ENCODE measurements around the gene DAAM1. TPM values are rescaled to one million over a fixed set of nuclear protein-coding genes. Genes with fewer than 3 reads are reported as not detected.

The DAAM1 gene
- polyA plus RNA-seq, 1 experiment, result 4.7 TPM

GRCh38 chr14:59189786-59190368, 1.4 kb downstream of the DAAM1 start:
- peak; percentile 44 for DNase-seq (ENCODE audit: low read depth)

GRCh38 chr14:59190372-59190771, 1.9 kb downstream of the DAAM1 start:
- peaks cover 11% of the 10 kb centered on the region for H3K27me3 ChIP-seq (ENCODE audit: control insufficient read depth, insufficient read depth, low read length)
- 0 out of 2 replicates have a peak, but pooled peaks have one; percentile 21 for TF ChIP-seq CTCF (IDR thresholded peaks at IDR 0.05; ENCODE audit: insufficient read depth, low read depth, low read length)
- peak overlapping the region; percentile 95 for H3K4me3 ChIP-seq (ENCODE audit: low read depth, low read length)
- DNase-seq (ENCODE audit: low read depth), result no peak
- ChIA-PET POLR2A (no interaction called here), CTCF (interaction anchor here (0.7 to 3.7 kb wide), 9 partner anchors 8 to 253 kb away, joined by 3 to 14 read pairs (median 4); no protein-coding TSS in a partner anchor)
- no peaks in the 10 kb centered on the region for H3K36me3 ChIP-seq (ENCODE audit: control insufficient read depth, insufficient read depth, low read length)

More at GRCh38 chr14:59189786-59190368, 1.4 kb downstream of the DAAM1 start:
- Histone ChIP-seq H3K27me3 (ENCODE audit: control insufficient read depth, insufficient read depth, low read length) (peaks cover 14% of the 10 kb centered on the region), H3K4me3 (ENCODE audit: low read depth, low read length) (peak overlapping the region; percentile 95), H3K36me3 (ENCODE audit: control insufficient read depth, insufficient read depth, low read length) (no peaks in the 10 kb centered on the region)
- no peak for TF ChIP-seq CTCF (IDR thresholded peaks at IDR 0.05; ENCODE audit: insufficient read depth, low read depth, low read length)
- POLR2A ChIA-PET, result no interaction called here
- CTCF ChIA-PET, result interaction anchor here (0.7 to 3.7 kb wide), 10 partner anchors 9 to 253 kb away, joined by 3 to 14 read pairs (median 4); no protein-coding TSS in a partner anchor

GRCh38 chr14:59195912-59196311, 7.4 kb downstream of the DAAM1 start:
- ChIA-PET POLR2A (no interaction called here), CTCF (interaction anchor here (1.1 kb wide), 1 partner anchor 20 kb away, joined by 3 read pairs; no protein-coding TSS in a partner anchor)
- Histone ChIP-seq H3K27me3 (ENCODE audit: control insufficient read depth, insufficient read depth, low read length) (no peaks in the 10 kb centered on the region), H3K4me3 (ENCODE audit: low read depth, low read length) (no peak overlapping the region), H3K36me3 (ENCODE audit: control insufficient read depth, insufficient read depth, low read length) (no peaks in the 10 kb centered on the region)
- no peak for DNase-seq (ENCODE audit: low read depth)
- TF ChIP-seq CTCF (IDR thresholded peaks at IDR 0.05; ENCODE audit: insufficient read depth, low read depth, low read length), result no peak

GRCh38 chr14:59197695-59198262, 9.3 kb downstream of the DAAM1 start:
- TF ChIP-seq CTCF (IDR thresholded peaks at IDR 0.05; ENCODE audit: insufficient read depth, low read depth, low read length), result no peak
- H3K36me3 ChIP-seq (ENCODE audit: control insufficient read depth, insufficient read depth, low read length), result no peaks in the 10 kb centered on the region
- H3K4me3 ChIP-seq (ENCODE audit: low read depth, low read length), result no peak overlapping the region
- H3K27me3 ChIP-seq (ENCODE audit: control insufficient read depth, insufficient read depth, low read length), result no peaks in the 10 kb centered on the region
- ChIA-PET POLR2A (no interaction called here), CTCF (interaction anchor here (1.0 kb wide), 1 partner anchor 8 kb away, joined by 3 read pairs; no protein-coding TSS in a partner anchor)
- no peak for DNase-seq (ENCODE audit: low read depth)

- TF ChIP-seq CTCF (IDR thresholded peaks at IDR 0.05; ENCODE audit: insufficient read depth, low read depth, low read length), result no peak
- no peaks in the 10 kb centered on the region for H3K36me3 ChIP-seq (ENCODE audit: control insufficient read depth, insufficient read depth, low read length)
- DNase-seq (ENCODE audit: low read depth), result no peak
- ChIA-PET POLR2A (no interaction called here), CTCF (interaction anchor here (1.0 kb wide), 2 partner anchors 9 to 225 kb away, joined by 3 read pairs; no protein-coding TSS in a partner anchor)
- H3K4me3 ChIP-seq (ENCODE audit: low read depth, low read length), result no peak overlapping the region
- H3K27me3 ChIP-seq (ENCODE audit: control insufficient read depth, insufficient read depth, low read length), result no peaks in the 10 kb centered on the region
Observed at GRCh38 chr14:59199205-59199604, 10.7 kb downstream of the DAAM1 start.

Measured in BJ (cell line).